GM23338 (cell line): Measurements from ENCODE around the gene RUVBL2.
"Not testable (repeated sequence)": the region's sequence is repeated elsewhere in the genome, so short reads cannot be mapped to it uniquely, and the experiment has no call there.

Source experiments
- CTCF ChIP-seq, 2 experiments: fragments of 200-600 bp in 1 of 2; sonication (generic) in 1 of 2; conservative IDR thresholded peaks; 2 replicates each; pipeline versions ENCODE4 v1.5.1 to v1.6.1; 2016 to 2017; ENCODE audit warnings: antibody characterized with exemption in 2 of 2, low read depth in 2 of 2, mild to moderate bottlenecking in 2 of 2, moderate library complexity in 1 of 2
- EZH2 ChIP-seq: fragments of 200-600 bp; sonication (generic); IDR thresholded peaks from one replicate; pipeline ENCODE4 v1.8.0; 2017; ENCODE audit warnings: antibody characterized with exemption, mild to moderate bottlenecking, low read depth; ENCODE audit not compliant: unreplicated experiment
- REST ChIP-seq: IDR thresholded peaks from one replicate; pipeline ENCODE4 v1.6.1; 2018; ENCODE audit warnings: antibody characterized with exemption; ENCODE audit not compliant: unreplicated experiment
- ZNF331 ChIP-seq: fragments of 250-450 bp; sonication (Bioruptor Pico); IDR thresholded peaks from 2 replicates; pipeline ENCODE4 v1.5.0; 2020; ENCODE audit warnings: low read depth, mild to moderate bottlenecking, moderate library complexity

GRCh38 chr19:49031642-49032301, 38.1 kb downstream of the RUVBL2 start, which contains the start of gene CGB2:
- peak; percentile 67 to 70 for TF ChIP-seq CTCF (conservative IDR thresholded peaks at IDR 0.05; ENCODE audit: low read depth in 2 of 2)
- not testable (repeated sequence) for TF ChIP-seq ZNF331, EZH2, REST
